ENCODE results near the gene CLUH. TPM values are rescaled to one million over a fixed set of nuclear protein-coding genes. Genes with fewer than 3 reads are reported as not detected.
A peak's percentile ranks its signal among the peaks of the same experiment; 100 is the strongest.

Gene CLUH
- 52.5 and 60.3 TPM in 2 replicates for total RNA-seq (2014; rRNA removed)
- 24.4 TPM for polyA plus RNA-seq (2012)

GRCh38 chr17:2711608-2712299 lies at the start of gene CLUH:
Gene CLUH, minus strand, starts transcription at chr17:2711764. Its CDS starts 103 bp downstream, at chr17:2711661.
- DNase-seq (ENCODE audit: low read depth): peak; percentile 97

GRCh38 chr17:2758870-2759269 lies 47.3 kb upstream of the CLUH start:
- DNase-seq (ENCODE audit: low read depth): no peak

GRCh38 chr17:2755891-2756724 lies 44.5 kb upstream of the CLUH start:
- no peak for DNase-seq (ENCODE audit: low read depth)

- DNase-seq (ENCODE audit: low read depth): no peak
Measured at GRCh38 chr17:2751491-2751890, 39.9 kb upstream of the CLUH start.

- DNase-seq (ENCODE audit: low read depth): no peak
Measured at GRCh38 chr17:2750721-2751120, 39.2 kb upstream of the CLUH start.

GRCh38 chr17:2749784-2750181 lies 38.2 kb upstream of the CLUH start:
- peak; percentile 44 for DNase-seq (ENCODE audit: low read depth)

- no peak for DNase-seq (ENCODE audit: low read depth)
Measured at GRCh38 chr17:2749058-2749783, 37.7 kb upstream of the CLUH start, which contains the start of gene CCDC92B. Gene CCDC92B, minus strand, starts transcription at chr17:2749652. Its CDS starts 14,507 bp downstream, at chr17:2735145.

- no peak for DNase-seq (ENCODE audit: low read depth)
Measured at GRCh38 chr17:2745317-2746037, 33.9 kb upstream of the CLUH start.

GRCh38 chr17:2737693-2738092 lies 26.1 kb upstream of the CLUH start:
- DNase-seq (ENCODE audit: low read depth): no peak

- no peak for DNase-seq (ENCODE audit: low read depth)
Measured at GRCh38 chr17:2736956-2737355, 25.4 kb upstream of the CLUH start.

- DNase-seq (ENCODE audit: low read depth): no peak
Measured at GRCh38 chr17:2735896-2736295, 24.3 kb upstream of the CLUH start.

GRCh38 chr17:2734939-2735338 lies 23.4 kb upstream of the CLUH start:
- no peak for DNase-seq (ENCODE audit: low read depth)

- DNase-seq (ENCODE audit: low read depth): no peak
Measured at GRCh38 chr17:2731807-2732206, 20.2 kb upstream of the CLUH start.

GRCh38 chr17:2730764-2731353 lies 19.3 kb upstream of the CLUH start:
- DNase-seq (ENCODE audit: low read depth): no peak

- no peak for DNase-seq (ENCODE audit: low read depth)
Measured at GRCh38 chr17:2724784-2725164, 13.2 kb upstream of the CLUH start.

GRCh38 chr17:2723997-2724783 lies 12.6 kb upstream of the CLUH start:
- DNase-seq (ENCODE audit: low read depth): no peak

- no peak for DNase-seq (ENCODE audit: low read depth)
Measured at GRCh38 chr17:2723505-2723996, 12.0 kb upstream of the CLUH start.

- no peak for DNase-seq (ENCODE audit: low read depth)
Measured at GRCh38 chr17:2722611-2723010, 11.0 kb upstream of the CLUH start.

GRCh38 chr17:2721603-2722002 lies 10.0 kb upstream of the CLUH start:
- no peak for DNase-seq (ENCODE audit: low read depth)

- DNase-seq (ENCODE audit: low read depth): no peak
Measured at GRCh38 chr17:2719861-2720260, 8.3 kb upstream of the CLUH start.

Measured in LHCN-M2 (cell line).